Sigmoid colon (tissue), 4 donors: ENCODE data around the gene PALB2.

Experiments
- CTCF ChIP-seq, 4 experiments: fragments of 450-650 bp in 3 of 4; fragments of 200-600 bp in 1 of 4; IDR thresholded peaks; one replicate each; pipeline ENCODE4 v1.5.1; 2016 to 2019; ENCODE audit warnings: antibody characterized with exemption in 4 of 4, mild to moderate bottlenecking in 3 of 4, moderate library complexity in 2 of 4
- EP300 ChIP-seq, 4 donors: sonication (generic); formaldehyde crosslinking; IDR thresholded peaks; one replicate each; pipeline ENCODE4 v1.6.1; 2017; ENCODE audit warnings: antibody characterized with exemption in 4 of 4
- POLR2A ChIP-seq, 2 donors: fragments of 450-650 bp; IDR thresholded peaks; one replicate each; pipeline ENCODE4 v1.6.1; 2016; ENCODE audit warnings: antibody characterized with exemption in 2 of 2, mild to moderate bottlenecking in 2 of 2, moderate library complexity in 2 of 2
- POLR2AphosphoS5 ChIP-seq, 4 donors: sonication (generic); formaldehyde crosslinking; IDR thresholded peaks; one replicate each; pipeline ENCODE4 v1.6.1; 2017; ENCODE audit warnings: antibody characterized with exemption in 4 of 4

- TF ChIP-seq POLR2AphosphoS5 (IDR thresholded peaks at IDR 0.05), result no peak
- no peak for TF ChIP-seq CTCF (IDR thresholded peaks at IDR 0.05)
- no peak for TF ChIP-seq EP300 (IDR thresholded peaks at IDR 0.05)
- TF ChIP-seq POLR2A (IDR thresholded peaks at IDR 0.05), result no peak
Measured at GRCh38 chr16:23642246-23642774, 1.2 kb upstream of the PALB2 start.
